ENCODE data around the gene ARAF. TPM values are rescaled to one million over a fixed set of nuclear protein-coding genes. Genes with fewer than 3 reads are reported as not detected.

ARAF gene
- total and polyA plus RNA-seq, 2 of the 8 experiments (the other 6 are each of a cell fraction or from before 2014, with no cell fraction given), result 39.0 to 45.2 TPM

DNA sequence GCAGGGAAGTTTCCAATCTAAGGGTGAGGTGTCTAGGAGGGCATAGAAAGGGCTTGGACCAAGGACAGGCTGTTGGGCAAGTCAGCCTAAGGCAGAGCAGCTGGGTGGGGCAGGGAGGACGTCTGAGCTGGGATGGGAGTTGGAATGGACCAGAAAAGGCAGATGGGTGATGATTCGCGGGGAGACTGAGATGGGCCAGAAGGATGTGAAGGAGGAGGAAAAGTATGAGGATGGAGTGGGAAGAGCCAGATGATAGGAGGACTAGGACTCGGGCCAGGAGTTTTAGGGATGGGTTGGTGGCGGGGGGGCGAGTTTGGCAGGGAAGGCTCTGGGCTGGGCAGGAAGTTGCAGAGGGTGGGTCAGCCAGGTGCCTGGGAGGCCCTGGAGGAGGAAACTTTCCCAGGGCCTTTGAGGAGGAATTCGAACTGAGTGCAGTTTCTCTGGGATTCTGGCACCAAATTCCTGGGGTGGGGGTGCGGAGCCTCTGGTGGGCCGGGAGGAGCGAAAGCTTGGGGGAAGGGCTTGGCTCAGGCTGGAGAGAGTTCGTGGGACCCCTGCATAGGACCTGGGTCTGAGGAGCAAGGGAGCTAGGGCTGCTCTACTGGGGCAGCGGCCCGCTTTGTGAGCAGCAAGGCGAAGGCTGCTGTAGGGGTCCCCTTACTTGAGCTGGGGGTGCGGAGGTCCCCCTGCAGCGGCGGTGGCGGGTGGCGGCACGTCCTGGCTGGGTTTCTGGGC lies 12.5 kb downstream of the ARAF start (continued):
- TF ChIP-seq CREB1 (IDR thresholded peaks at IDR 0.05), result no peak

All from H1 (cell line).